HG02981 (cell line): Measurements from ENCODE around the gene CPSF4L.
"Not testable (repeated sequence)": the region's sequence is repeated elsewhere in the genome, so short reads cannot be mapped to it uniquely, and the experiment has no call there.

Source experiments
- ATAC-seq: cut with Tn5 transposase; IDR thresholded peaks from one replicate; pipeline ENCODE4 v1.9.1; 2021; ENCODE audit warnings: mild to moderate bottlenecking, moderate library complexity; ENCODE audit not compliant: unreplicated experiment

Gene CPSF4L

DNA sequence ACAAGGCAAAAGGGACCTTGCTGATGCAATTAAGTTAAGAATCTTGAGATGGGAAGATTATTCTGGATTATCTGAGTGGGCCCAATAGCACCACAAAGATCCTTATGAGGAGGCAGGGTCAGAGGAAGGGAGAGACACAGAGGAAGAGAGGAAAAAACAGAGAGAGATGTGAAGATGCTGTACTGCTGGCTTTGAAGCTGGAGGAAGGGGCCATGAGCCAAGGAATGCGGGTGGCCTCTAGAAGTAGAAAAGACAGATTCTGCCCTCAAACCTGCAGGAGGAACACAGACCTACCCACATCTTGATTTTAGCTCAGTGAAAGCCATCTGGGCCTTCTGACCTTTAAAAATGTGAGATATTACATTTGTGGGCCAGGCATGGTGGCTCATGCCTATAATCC is 8.1 kb upstream of the CPSF4L start:
- ATAC-seq: no peak

DNA sequence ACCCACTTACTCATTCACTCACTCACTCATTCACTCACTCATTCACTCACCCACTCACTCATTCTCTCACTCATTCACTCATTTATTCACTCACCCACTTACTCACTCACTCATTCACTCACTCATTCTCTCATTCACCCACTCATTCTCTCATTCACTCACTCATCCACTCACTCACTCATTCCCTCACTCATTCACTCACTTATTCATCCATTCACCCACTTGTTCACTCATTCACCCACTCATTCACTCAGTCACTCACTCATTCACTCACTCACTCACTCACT is 7.6 kb upstream of the CPSF4L start:
- no peak for ATAC-seq

- ATAC-seq: no peak
These were observed 7.1 kb upstream of the CPSF4L start for GRCh38 chr17:73268582-73269328.

GRCh38 chr17:73267648-73268537 is 6.2 kb upstream of the CPSF4L start:
- ATAC-seq: no peak

GRCh38 chr17:73266796-73267195 is 5.1 kb upstream of the CPSF4L start:
- ATAC-seq: no peak

GRCh38 chr17:73265646-73266640 is 4.3 kb upstream of the CPSF4L start:
- no peak for ATAC-seq

GRCh38 chr17:73264448-73264847 is 2.8 kb upstream of the CPSF4L start:
- ATAC-seq: not testable (repeated sequence)

DNA sequence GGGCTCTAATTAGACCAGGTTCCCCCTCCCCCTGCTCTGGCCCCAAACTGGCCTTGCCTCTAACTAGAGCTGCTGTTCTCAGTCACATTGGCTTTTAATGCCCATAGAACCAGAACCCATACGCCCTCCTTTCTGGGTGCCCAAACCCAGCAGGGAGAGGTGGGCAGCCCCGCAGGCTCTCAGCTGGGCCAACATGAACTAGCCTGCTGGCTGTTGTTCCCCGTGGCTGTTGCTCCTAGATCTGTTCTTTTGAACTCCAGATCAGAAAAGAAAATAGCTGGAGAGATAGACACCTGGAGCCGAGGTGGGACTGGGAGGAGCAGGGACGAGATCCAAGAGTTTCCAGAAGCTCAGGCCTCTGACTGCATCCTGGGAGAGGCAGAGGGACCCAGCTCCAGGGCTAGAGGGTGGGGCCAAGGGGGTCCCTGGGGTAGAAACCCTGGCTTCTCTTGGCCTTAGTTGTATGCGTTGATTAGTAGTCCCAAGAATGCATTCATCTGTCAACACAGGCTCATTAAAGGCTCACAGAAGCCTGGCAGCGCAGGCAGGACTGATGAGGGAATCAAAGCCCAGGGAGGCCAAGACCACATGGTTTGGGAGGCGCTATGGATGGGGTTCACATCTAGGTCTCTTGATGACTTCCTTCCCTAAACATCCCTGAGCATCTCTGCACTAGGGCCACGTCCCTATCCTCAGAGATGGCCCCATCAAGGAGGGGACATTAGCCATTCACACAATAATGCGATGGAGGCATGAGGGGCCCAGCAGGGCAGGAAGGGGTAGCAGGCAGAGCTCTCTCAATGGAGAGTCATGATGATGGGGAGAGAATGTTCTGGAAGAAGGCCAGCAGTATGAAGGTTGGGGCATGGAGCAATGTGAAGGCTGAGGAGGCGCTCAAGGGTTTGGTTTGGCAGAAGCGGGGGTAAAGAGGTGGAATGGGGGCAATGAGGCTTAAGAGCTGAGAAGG is 1.3 kb upstream of the CPSF4L start:
- no peak for ATAC-seq

GRCh38 chr17:73261952-73262675 is 434 bp upstream of the CPSF4L start:
- no peak for ATAC-seq

DNA sequence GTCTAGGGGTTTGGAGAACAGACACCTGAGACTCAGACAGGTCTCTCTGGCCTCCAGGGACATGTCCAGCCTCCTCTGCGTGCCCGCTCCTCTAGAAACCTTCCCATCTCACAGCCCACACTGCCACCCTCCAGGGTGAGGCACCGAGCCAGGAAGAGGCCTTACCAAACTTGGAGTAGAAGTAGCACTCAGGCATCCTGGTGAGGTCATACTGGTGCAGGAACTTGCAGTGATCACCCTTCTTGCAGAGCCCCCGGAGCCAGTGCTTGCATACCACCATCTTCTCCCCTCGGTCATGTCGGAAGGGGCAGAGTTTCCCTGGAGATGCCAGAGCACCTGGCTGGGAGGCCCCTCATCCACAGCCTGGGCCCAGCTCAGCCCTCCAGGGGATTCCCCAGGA is 4.2 kb downstream of the CPSF4L start:
- ATAC-seq: no peak

GRCh38 chr17:73256220-73256619 is 5.5 kb downstream of the CPSF4L start:
- no peak for ATAC-seq

GRCh38 chr17:73255671-73256181 is 6.0 kb downstream of the CPSF4L start:
- no peak for ATAC-seq

DNA sequence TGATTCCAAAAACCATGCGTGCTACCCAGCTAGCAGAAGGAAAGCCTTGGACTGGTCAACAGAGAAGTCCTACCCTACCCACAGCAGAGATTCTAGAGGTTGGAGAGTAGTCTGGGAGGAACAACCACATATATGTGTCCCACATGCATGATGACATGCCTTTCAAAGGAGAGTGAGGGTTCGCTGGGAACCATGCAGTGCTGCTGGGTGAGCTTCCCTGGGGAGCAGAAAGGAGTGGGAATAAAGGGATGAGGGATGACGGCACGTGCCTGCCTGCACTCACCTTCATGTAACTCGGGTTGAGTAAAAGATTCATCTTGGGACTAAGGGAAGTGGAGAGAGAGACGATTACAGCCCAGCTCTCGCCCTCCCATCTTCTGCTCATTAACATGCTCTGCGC is 9.8 kb downstream of the CPSF4L start:
- no peak for ATAC-seq

- ATAC-seq: no peak
These were observed 10.6 kb downstream of the CPSF4L start for GRCh38 chr17:73250851-73251640.

- ATAC-seq: no peak
These were observed 12.0 kb downstream of the CPSF4L start for GRCh38 chr17:73249700-73250099.

DNA sequence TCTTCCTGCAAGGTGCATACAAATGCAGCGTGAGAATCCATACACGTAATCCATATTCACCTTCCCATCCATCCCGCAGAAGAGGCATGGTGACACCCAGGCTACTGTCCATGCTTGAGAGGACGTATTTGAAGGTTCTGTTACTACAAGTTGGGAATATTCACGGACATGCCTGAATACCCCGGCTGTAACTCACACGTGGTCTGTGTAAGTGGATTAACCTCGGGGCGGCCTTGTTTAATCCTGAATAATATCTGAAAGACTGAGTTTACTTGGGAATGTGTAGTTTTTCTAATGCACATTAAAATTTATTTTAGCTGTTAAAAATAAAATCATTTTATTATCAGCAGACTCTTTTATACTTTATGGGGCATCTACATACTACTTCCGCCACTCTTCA is 13.1 kb downstream of the CPSF4L start:
- no peak for ATAC-seq

DNA sequence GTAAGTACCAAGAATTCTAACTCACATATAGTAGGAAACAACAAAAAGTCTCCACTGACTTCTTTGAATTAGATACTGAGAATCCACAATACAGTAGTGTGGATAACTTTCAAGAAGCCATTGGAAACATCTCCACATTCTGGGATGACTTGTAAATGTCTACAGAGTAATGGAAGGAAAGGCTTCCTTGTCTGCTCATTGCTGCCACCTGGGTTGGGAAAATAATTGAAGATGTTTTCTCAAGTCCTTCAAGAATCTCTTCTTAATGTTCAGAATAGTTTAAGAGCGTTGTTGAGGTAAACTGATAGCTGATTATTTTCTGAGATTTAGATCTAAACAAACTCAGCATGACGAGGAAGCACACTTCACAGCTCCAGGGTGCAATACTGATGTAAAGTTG is 14.0 kb downstream of the CPSF4L start:
- ATAC-seq: no peak

DNA sequence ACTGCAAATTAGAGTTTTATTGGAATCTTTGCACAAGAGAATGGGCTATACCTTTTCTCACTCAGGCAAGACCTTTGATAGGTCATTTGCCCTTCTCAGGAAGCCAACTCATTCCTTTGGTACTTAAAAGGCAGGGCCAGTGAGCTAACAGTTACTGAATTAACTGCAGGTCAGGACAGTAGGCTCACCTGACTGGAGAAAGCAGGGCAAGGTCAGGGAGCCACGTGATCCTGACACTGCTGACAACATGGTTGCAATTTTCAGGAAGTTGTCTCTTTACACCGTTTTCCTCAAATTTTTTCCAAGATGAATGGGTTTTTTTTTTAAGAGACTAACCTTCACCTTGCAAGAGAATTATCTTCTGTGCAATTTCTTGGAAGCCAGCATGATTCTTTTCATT is 21.1 kb downstream of the CPSF4L start:
- ATAC-seq: no peak
